Measurements from ENCODE around the gene HNF1A. TPM values are rescaled to one million over a fixed set of nuclear protein-coding genes. Genes with fewer than 3 reads are reported as not detected.

The HNF1A gene
- polyA plus RNA-seq, 1 donor (not counting 4 experiments of a cell fraction or from before 2014, with no cell fraction given): not detected

DNA sequence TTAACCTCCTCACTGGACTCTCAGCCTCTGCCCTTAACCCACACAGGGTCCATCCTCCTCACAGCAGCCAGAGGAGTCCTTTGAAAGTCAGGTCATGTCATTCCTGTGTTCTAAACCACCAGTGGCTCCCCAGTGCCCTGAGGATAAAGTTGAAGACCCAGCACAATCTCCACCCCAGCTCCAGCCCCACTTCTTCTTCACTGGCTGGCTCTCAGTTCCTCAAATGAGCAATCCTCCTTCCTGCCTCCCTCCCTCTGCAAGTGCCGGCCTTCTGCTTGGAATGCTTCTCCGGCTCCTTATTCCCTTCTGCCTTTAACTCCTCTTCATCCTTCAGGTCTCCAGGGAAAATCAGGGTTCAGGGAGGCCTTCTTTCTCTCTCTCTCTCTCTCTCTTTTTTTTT, 42.1 kb upstream of the HNF1A start:
- H3K27me3 ChIP-seq (ENCODE audit: control insufficient read depth, extremely low read depth, insufficient read depth, low read length): no peaks in the 10 kb centered on the region
- H3K4me3 ChIP-seq (ENCODE audit: control insufficient read depth in 2 of 3, extremely low read depth in 1 of 3, insufficient read depth in 2 of 3, low read depth in 1 of 3, low read length in 3 of 3): no peak overlapping the region
- H3K27ac ChIP-seq (ENCODE audit: control insufficient read depth, insufficient read depth, low read length): no peak overlapping the region
- no peak overlapping the region for H2AFZ ChIP-seq (ENCODE audit: control insufficient read depth, low read length)
- H3K36me3 ChIP-seq (ENCODE audit: control insufficient read depth in 2 of 2, extremely low read depth in 1 of 2, insufficient read depth in 2 of 2, low read length in 2 of 2): no peaks in the 10 kb centered on the region
- H3K9me1 ChIP-seq (ENCODE audit: control insufficient read depth, extremely low read depth, insufficient read depth, low read length): no peaks in the 10 kb centered on the region
- H4K20me1 ChIP-seq (ENCODE audit: control insufficient read depth, extremely low read depth, insufficient read depth, low read length): no peaks in the 10 kb centered on the region
- no peaks in the 10 kb centered on the region for H3K79me2 ChIP-seq (ENCODE audit: control insufficient read depth, insufficient read depth, low read length)
- dilution Hi-C loops (cut with MboI; ENCODE audit: extremely low pct_ligation_motif_present, low sequenced_read_pairs): no loop called here
- H3K9ac ChIP-seq (ENCODE audit: control insufficient read depth, extremely low read depth, insufficient read depth, low read length): no peak overlapping the region
- H3K4me2 ChIP-seq (ENCODE audit: control insufficient read depth, extremely low read depth, insufficient read depth, low read depth, low read length): no peak overlapping the region
- FAIRE-seq (no peak), DNase-seq (ENCODE audit: low read depth, low spot score) (no peak)
- no peaks in the 10 kb centered on the region for H3K4me1 ChIP-seq (ENCODE audit: control insufficient read depth, extremely low read depth, insufficient read depth, low read length)
- no peak for TF ChIP-seq EZH2 (IDR thresholded peaks at IDR 0.05; ENCODE audit: low read length)
- TF ChIP-seq, protein P1, sequence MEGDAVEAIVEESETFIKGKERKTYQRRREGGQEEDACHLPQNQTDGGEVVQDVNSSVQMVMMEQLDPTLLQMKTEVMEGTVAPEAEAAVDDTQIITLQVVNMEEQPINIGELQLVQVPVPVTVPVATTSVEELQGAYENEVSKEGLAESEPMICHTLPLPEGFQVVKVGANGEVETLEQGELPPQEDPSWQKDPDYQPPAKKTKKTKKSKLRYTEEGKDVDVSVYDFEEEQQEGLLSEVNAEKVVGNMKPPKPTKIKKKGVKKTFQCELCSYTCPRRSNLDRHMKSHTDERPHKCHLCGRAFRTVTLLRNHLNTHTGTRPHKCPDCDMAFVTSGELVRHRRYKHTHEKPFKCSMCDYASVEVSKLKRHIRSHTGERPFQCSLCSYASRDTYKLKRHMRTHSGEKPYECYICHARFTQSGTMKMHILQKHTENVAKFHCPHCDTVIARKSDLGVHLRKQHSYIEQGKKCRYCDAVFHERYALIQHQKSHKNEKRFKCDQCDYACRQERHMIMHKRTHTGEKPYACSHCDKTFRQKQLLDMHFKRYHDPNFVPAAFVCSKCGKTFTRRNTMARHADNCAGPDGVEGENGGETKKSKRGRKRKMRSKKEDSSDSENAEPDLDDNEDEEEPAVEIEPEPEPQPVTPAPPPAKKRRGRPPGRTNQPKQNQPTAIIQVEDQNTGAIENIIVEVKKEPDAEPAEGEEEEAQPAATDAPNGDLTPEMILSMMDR (optimal IDR thresholded peaks at IDR 0.05 in 1 of 3, IDR thresholded peaks at IDR 0.05 in 1 of 3, conservative IDR thresholded peaks at IDR 0.05 in 1 of 3; ENCODE audit: extremely low read depth in 1 of 3, insufficient read depth in 2 of 3, low read length in 3 of 3): no peak
- no peaks in the 10 kb centered on the region for H3K9me3 ChIP-seq (ENCODE audit: control insufficient read depth, low read depth, low read length)

GRCh38 chr12:120938496-120938895, 39.8 kb upstream of the HNF1A start:
- FAIRE-seq (no peak), DNase-seq (ENCODE audit: low read depth, low spot score) (no peak)
- Histone ChIP-seq H3K4me2 (ENCODE audit: control insufficient read depth, extremely low read depth, insufficient read depth, low read depth, low read length) (no peak overlapping the region), H3K27me3 (ENCODE audit: control insufficient read depth, extremely low read depth, insufficient read depth, low read length) (no peaks in the 10 kb centered on the region), H3K4me1 (ENCODE audit: control insufficient read depth, extremely low read depth, insufficient read depth, low read length) (no peaks in the 10 kb centered on the region), H3K9me3 (ENCODE audit: control insufficient read depth, low read depth, low read length) (no peaks in the 10 kb centered on the region), H3K4me3 (ENCODE audit: control insufficient read depth in 2 of 3, extremely low read depth in 1 of 3, insufficient read depth in 2 of 3, low read depth in 1 of 3, low read length in 3 of 3) (no peak overlapping the region), H3K27ac (ENCODE audit: control insufficient read depth, insufficient read depth, low read length) (no peak overlapping the region), H2AFZ (ENCODE audit: control insufficient read depth, low read length) (no peak overlapping the region), H3K9ac (ENCODE audit: control insufficient read depth, extremely low read depth, insufficient read depth, low read length) (no peak overlapping the region), H3K79me2 (ENCODE audit: control insufficient read depth, insufficient read depth, low read length) (no peaks in the 10 kb centered on the region), H4K20me1 (ENCODE audit: control insufficient read depth, extremely low read depth, insufficient read depth, low read length) (no peaks in the 10 kb centered on the region), H3K36me3 (ENCODE audit: control insufficient read depth in 2 of 2, extremely low read depth in 1 of 2, insufficient read depth in 2 of 2, low read length in 2 of 2) (no peaks in the 10 kb centered on the region), H3K9me1 (ENCODE audit: control insufficient read depth, extremely low read depth, insufficient read depth, low read length) (no peaks in the 10 kb centered on the region)
- no peak for TF ChIP-seq EZH2 (IDR thresholded peaks at IDR 0.05; ENCODE audit: low read length)
- TF ChIP-seq, protein P1 (optimal IDR thresholded peaks at IDR 0.05 in 1 of 3, IDR thresholded peaks at IDR 0.05 in 1 of 3, conservative IDR thresholded peaks at IDR 0.05 in 1 of 3; ENCODE audit: extremely low read depth in 1 of 3, insufficient read depth in 2 of 3, low read length in 3 of 3): no peak
- dilution Hi-C loops (cut with MboI; ENCODE audit: extremely low pct_ligation_motif_present, low sequenced_read_pairs): no loop called here
